Measurements from ENCODE around the gene PHAF1. TPM values are rescaled to one million over a fixed set of nuclear protein-coding genes. Genes with fewer than 3 reads are reported as not detected.

Gene PHAF1
- total RNA-seq, 1 experiment from 2014 or later, result 15.7 TPM

GRCh38 chr16:67165121-67166078 lies 55.7 kb downstream of the PHAF1 start:
- H3K36me3 ChIP-seq (ENCODE audit: control insufficient read depth, insufficient read depth, low read length), result no peaks in the 10 kb centered on the region; the same call in 1 of the 2 replicates
- no peaks in the 10 kb centered on the region for H3K27me3 ChIP-seq (ENCODE audit: control insufficient read depth, insufficient read depth, low read length)
- H3K27ac ChIP-seq (ENCODE audit: low read length), result no peak overlapping the region
- H3K9me3 ChIP-seq (ENCODE audit: control insufficient read depth, insufficient read depth, low read depth, low read length), result no peaks in the 10 kb centered on the region
- ATAC-seq (no peak), DNase-seq (ENCODE audit: low read depth, low spot score) (no peak)
- H3K4me1 ChIP-seq (ENCODE audit: control insufficient read depth, insufficient read depth, low read length), result peaks cover 7% of the 10 kb centered on the region; the same call in 1 of the 2 replicates
- in situ Hi-C loops (cut with HindIII; ENCODE audit: low pct_unique_long_range_greater_than_20kb, low sequenced_read_pairs) (no loop called here), intact Hi-C loops (cut with micrococcal nuclease; ENCODE audit: unreplicated experiment) (no loop called here)
- TF ChIP-seq CTCF (IDR thresholded peaks at IDR 0.05), result no peak
- TF ChIP-seq POLR2AphosphoS5 (IDR thresholded peaks at IDR 0.05; ENCODE audit: low read depth, low read length), result no peak
- TF ChIP-seq, protein P1, sequence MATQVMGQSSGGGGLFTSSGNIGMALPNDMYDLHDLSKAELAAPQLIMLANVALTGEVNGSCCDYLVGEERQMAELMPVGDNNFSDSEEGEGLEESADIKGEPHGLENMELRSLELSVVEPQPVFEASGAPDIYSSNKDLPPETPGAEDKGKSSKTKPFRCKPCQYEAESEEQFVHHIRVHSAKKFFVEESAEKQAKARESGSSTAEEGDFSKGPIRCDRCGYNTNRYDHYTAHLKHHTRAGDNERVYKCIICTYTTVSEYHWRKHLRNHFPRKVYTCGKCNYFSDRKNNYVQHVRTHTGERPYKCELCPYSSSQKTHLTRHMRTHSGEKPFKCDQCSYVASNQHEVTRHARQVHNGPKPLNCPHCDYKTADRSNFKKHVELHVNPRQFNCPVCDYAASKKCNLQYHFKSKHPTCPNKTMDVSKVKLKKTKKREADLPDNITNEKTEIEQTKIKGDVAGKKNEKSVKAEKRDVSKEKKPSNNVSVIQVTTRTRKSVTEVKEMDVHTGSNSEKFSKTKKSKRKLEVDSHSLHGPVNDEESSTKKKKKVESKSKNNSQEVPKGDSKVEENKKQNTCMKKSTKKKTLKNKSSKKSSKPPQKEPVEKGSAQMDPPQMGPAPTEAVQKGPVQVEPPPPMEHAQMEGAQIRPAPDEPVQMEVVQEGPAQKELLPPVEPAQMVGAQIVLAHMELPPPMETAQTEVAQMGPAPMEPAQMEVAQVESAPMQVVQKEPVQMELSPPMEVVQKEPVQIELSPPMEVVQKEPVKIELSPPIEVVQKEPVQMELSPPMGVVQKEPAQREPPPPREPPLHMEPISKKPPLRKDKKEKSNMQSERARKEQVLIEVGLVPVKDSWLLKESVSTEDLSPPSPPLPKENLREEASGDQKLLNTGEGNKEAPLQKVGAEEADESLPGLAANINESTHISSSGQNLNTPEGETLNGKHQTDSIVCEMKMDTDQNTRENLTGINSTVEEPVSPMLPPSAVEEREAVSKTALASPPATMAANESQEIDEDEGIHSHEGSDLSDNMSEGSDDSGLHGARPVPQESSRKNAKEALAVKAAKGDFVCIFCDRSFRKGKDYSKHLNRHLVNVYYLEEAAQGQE (IDR thresholded peaks at IDR 0.05; ENCODE audit: insufficient read depth in 1 of 2, low read depth in 2 of 2, low read length in 1 of 2), result no peak
- no peak for TF ChIP-seq TCF7L2 (IDR thresholded peaks at IDR 0.05; ENCODE audit: low read depth, low read length)
- no peak for TF ChIP-seq SIN3A (IDR thresholded peaks at IDR 0.05; ENCODE audit: borderline replicate concordance, insufficient read depth, low read depth, low read length)
- BruUV-seq (replicated peaks), result no TSS peak
- no peak overlapping the region for H3K4me3 ChIP-seq (ENCODE audit: low read depth in 2 of 2, low read length in 2 of 2)
- ChIA-PET POLR2A (interaction anchor here (0.6 kb wide), 1 partner anchor 82 kb away, joined by 4 read pairs; the partner anchor contains the start of gene FHOD1), CTCF (no interaction called here)

DNA sequence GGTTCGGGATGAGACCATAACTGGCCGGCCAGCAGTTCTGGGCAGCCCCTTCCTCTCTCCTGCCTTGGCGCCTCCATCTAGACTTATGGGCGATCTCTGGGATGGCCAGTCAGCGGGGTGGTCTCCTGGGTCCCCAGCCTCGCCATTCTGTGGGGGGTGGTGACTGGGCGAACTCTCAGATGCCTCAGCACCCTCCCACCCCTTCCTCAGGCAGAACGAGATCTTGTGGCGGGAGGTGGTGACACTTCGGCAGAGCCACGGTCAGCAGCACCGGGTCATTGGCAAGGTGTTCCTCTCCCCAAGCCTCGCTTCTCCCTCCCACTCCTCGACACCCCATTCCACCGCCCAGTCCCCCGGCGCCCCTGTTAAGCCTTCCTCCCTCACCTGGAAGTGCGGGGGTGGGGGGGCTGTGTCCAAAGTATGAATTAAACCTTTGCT lies 56.4 kb downstream of the PHAF1 start:
- no peak overlapping the region for H3K27ac ChIP-seq (ENCODE audit: low read length)
- in situ Hi-C loops (cut with HindIII; ENCODE audit: low pct_unique_long_range_greater_than_20kb, low sequenced_read_pairs) (no loop called here), intact Hi-C loops (cut with micrococcal nuclease; ENCODE audit: unreplicated experiment) (no loop called here)
- no peaks in the 10 kb centered on the region for H3K27me3 ChIP-seq (ENCODE audit: control insufficient read depth, insufficient read depth, low read length)
- no peak for ATAC-seq
- no peak overlapping the region for H3K4me3 ChIP-seq (ENCODE audit: low read depth in 2 of 2, low read length in 2 of 2)
- no peak for DNase-seq (ENCODE audit: low read depth, low spot score)
- peaks cover 12% of the 10 kb centered on the region for H3K4me1 ChIP-seq (ENCODE audit: control insufficient read depth, insufficient read depth, low read length)
- ChIA-PET CTCF (no interaction called here), POLR2A (no interaction called here)
- TF ChIP-seq CTCF (IDR thresholded peaks at IDR 0.05) (no peak), POLR2AphosphoS5 (IDR thresholded peaks at IDR 0.05; ENCODE audit: low read depth, low read length) (no peak), SIN3A (IDR thresholded peaks at IDR 0.05; ENCODE audit: borderline replicate concordance, insufficient read depth, low read depth, low read length) (no peak), TCF7L2 (IDR thresholded peaks at IDR 0.05; ENCODE audit: low read depth, low read length) (no peak)
- TF ChIP-seq, protein P1 (IDR thresholded peaks at IDR 0.05; ENCODE audit: insufficient read depth in 1 of 2, low read depth in 2 of 2, low read length in 1 of 2), result no peak
- no TSS peak for BruUV-seq (replicated peaks)
- H3K36me3 ChIP-seq (ENCODE audit: control insufficient read depth, insufficient read depth, low read length), result no peaks in the 10 kb centered on the region; the same call in 1 of the 2 replicates
- H3K9me3 ChIP-seq (ENCODE audit: control insufficient read depth, insufficient read depth, low read depth, low read length), result no peaks in the 10 kb centered on the region

All from Panc1 (cell line).